HG03045 (cell line): ENCODE data around the gene APOBEC3B.
"Not testable (repeated sequence)": the region's sequence is repeated elsewhere in the genome, so short reads cannot be mapped to it uniquely, and the experiment has no call there.

Source experiments
- ATAC-seq: cut with Tn5 transposase; IDR thresholded peaks from one replicate; pipeline ENCODE4 v1.9.1; 2021; ENCODE audit warnings: mild to moderate bottlenecking, moderate library complexity; ENCODE audit not compliant: unreplicated experiment

The APOBEC3B gene

DNA sequence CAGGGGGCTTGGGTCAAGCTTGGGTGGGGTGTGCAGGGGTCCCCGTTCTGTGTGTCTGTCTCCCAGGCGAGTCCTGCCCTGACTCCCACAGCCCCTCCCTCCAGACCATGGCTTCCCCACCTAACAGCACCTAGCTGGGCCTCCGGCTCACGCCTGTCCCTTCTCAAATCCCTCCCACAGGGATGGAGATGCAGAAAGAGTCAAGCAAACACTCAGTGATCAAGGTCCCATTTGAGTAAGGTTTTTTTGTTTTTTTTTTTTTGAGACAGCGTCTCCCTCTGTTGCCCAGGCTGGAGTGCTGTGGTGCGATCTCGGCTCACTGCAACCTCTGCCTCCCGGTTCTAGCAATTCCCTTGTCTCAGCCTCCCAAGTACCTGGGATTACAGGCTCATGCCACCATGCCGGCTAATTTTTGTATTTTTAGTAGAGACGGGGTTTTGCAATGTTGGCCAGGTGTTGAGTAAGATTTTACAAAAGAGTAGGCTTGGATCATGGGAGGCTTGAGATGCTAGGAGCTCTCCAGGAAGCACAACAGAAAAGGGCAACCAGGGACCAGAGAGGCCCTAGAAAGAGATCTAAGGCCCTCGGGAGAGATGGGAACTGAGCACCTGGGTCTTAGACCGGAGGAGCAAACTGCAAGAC, 44.5 kb downstream of the APOBEC3B start:
- ATAC-seq = no peak

DNA sequence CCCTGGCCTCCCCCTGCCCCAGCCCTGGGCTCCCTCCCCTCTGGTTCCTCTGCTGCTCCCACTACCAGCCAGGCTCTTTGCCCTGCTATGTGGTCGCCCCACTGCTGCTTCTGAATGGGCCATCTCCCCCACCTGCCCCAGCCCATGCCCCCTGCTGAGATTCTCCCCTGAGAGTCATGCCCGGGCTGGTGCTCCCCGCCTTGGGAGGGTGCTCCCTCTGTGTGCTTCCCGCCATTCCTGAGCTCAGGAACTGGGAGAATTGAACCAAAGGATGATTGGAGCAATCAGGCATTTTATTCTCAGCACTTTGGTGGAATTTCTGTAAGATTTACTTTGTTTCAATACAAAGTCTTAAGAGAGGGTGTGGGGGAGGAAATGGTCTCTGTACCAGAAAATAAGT, 45.6 kb downstream of the APOBEC3B start:
- ATAC-seq = no peak

DNA sequence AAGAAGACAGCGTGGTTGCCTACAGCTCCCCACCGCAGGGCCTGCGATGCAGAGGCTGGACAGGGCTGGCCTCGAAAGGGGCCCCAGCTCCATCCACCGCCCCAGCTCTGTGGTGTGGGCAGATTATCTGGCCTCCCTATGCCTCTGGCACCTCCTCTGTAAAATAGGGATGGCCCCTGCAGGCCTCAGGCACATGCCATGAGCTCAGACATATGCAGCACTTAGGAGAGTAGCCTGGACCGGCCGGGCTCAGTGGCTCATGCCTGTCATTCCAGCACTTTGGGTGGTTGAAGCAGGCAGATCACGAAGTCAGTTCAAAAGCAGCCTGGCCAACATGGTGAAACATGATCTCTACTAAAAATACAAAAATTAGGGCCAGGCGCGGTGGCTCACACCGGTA, 46.1 kb downstream of the APOBEC3B start:
- ATAC-seq = no peak

DNA sequence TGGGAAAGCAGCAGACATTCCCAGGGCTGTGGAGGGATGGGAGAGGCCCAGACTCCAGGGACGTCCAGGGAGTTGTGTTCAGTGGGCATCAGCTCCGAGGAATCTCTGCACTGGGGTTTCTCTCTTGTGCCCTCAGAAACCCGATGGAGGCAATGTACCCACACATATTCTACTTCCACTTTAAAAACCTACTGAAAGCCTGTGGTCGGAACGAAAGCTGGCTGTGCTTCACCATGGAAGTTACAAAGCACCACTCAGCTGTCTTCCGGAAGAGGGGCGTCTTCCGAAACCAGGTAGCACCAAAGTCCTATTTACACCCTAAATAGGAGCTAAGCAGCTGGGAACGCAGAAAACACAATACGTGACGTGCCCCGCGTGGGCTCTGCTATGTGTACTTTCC, 47.1 kb downstream of the APOBEC3B start:
- no peak for ATAC-seq

DNA sequence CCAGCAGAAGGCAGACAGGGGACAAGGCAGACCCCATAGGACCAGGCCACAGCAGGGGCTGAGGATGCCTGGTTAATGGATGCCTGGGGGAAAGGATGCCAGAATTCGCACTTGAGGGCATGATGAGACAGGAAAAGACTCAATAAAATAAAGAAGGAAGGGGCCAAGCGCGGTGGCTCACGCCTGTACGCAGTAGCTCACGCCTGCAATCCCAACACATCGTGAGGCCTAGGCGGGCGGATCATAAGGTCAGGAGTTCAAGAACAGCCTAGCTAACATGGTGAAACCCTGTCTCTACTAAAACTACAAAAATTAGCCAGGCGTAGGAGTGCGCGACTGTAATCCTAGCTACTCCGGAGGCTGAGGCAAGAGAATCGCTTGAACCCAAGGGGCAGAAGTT, 48.6 kb downstream of the APOBEC3B start:
- ATAC-seq = no peak

DNA sequence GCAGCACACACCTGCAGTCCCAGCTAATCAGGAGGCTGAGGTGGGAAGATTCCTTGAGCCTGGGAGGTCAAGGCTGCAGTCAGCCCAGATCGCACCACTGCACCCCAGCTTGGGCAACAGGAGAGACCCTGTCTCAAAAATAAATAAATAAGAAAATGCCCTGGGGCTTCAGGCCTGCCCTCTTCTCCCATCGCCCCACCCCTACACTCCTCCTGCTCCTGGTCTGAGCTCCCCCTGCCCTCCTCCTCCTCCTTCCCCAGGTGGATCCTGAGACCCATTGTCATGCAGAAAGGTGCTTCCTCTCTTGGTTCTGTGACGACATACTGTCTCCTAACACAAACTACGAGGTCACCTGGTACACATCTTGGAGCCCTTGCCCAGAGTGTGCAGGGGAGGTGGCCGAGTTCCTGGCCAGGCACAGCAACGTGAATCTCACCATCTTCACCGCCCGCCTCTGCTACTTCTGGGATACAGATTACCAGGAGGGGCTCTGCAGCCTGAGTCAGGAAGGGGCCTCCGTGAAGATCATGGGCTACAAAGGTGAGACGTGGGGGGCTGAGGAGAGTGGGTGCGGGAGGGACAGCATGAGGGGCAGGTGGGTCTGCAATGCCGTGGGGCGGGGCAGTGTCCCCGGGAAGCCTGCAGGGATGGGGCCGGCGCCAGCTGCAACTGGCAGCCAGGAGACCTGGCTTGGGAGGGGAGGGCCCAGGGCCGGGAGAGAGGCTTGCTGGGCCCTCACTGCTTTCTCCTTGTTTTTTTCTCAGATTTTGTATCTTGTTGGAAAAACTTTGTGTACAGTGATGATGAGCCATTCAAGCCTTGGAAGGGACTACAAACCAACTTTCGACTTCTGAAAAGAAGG, 49.5 kb downstream of the APOBEC3B start:
- not testable (repeated sequence) for ATAC-seq

DNA sequence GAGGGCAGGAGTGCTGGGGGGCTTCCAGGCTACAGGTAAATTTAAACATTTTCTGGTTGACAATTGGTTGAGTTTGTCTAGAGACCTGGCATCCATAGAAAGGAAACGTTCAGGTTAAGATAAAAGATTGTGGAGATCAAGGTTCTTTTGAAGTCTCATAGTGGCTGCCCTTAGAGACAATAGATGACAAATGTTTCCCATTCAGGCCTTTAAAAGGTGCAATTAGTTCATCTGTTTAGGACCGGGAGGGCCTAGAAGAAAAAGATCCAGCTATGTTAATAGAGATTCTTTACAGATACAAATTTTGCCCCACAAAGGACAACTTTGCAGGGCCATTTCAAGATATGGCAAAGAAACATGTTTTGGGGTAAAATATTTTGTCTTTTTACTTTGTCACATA, 54.9 kb downstream of the APOBEC3B start:
- not testable (repeated sequence) for ATAC-seq

DNA sequence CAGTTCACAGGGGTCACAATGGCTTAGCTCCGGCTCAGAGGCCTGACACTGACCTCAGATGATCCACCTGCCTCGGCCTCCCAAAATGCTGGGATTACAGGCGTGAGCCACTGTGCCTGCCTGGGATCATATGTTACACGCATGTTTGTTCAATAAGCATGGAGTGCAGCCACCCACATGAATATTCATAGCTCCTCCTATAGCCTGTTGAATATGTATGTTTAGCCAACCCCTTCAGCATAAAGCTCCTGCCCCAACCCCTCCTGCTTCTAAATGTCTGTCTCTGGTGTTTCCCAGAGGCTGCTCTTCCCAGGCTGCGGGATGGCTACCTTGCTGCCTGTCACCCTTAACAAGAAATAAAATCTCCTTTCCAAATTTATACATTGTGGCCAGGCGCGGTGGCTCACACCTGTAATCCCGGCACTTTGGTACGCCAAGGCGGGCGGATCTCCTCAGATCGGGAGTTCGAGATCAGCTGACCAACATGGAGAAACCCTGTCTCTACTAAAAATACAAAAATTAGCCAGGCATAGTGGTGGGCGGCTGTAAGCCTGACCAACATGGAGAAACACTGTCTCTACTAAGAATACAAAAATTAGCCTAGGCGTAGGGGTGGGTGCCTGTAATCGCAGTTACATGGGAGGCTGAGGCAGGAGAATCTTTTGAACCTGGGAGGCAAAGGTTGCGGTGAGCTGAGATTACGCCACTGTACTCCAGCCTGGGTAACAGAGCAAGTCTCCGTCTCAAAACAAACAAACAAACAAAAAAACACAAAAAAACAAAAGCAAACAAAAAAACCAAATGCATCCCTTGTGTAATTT, 57.4 kb downstream of the APOBEC3B start:
- no peak for ATAC-seq

DNA sequence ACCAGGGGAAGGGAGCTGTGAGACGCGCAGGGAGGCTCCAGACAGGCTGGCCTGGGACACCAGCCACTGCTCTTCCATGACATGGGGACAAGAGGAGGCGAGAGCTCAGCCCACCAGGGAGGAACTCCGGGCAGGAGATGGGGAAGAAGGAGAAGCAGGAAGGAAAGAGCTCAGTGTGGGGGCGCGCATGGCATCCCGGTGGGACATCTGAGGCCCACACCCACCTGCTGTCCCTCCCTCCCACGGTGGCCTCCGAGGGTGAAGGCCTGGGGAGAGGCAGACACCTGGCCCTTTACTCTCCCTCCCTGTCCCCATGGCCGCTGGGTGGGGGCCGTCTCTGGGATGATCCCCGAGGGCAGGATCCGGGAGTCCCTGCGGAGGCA, 58.0 kb downstream of the APOBEC3B start:
- not testable (repeated sequence) for ATAC-seq

DNA sequence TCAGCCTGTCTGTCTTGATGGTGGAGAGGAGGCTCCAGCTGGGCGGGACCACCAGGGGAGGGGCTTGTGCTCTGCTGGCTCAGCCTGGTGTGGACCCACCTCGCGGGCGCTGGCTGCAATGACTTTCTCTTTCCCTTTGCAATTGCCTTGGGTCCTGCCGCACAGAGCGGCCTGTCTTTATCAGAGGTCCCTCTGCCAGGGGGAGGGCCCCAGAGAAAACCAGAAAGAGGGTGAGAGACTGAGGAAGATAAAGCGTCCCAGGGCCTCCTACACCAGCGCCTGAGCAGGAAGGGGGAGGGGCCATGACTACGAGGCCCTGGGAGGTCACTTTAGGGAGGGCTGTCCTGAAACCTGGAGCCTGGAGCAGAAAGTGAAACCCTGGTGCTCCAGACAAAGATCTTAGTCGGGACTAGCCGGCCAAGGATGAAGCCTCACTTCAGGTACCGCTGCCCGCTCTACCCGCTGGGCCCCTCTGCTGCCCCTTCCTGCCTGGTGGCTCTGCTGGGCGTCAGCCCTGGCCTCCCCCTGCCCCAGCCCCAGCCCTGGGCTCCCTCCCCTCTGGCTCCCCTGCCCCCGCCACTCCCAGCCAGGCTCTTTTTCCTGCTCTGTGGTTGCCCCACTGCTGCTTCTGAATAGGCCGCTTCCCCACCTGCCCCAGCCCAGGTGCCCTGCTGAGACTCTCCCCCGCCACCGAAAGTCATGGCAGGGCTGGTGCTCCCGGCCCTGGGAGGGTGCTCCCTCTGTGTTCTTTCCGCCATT, 58.6 kb downstream of the APOBEC3B start, which contains the start of gene APOBEC3F:
APOBEC3F (plus strand) TSS at position 327 of the 759 bp plus-strand sequence; CDS start at position 424, 97 bp downstream.
- peak; percentile 82 for ATAC-seq

DNA sequence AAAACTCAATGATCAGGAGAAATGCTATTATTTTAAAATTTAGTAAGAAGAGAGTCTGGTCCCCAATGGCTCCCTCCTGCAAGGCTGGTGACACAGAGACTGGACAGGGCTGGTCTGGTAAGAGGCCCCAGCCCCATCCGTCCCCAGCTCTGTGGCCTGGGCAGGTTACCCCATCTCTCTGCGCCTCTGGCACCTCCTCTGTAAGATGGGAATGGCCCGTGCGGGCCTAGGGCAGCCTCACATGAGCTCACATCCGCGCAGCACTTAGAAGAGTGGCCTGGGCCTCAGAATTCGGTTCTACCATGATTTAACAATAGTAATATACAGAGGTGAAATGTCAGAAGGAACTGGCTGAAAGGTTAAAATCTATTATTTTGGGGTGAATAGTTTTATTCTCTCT, 59.8 kb downstream of the APOBEC3B start:
- ATAC-seq = no peak
